Stimulated activated CD8-positive, alpha-beta memory T cell treated with anti-CD3 and anti-CD28 coated beads, Interleukin-7, amount 100 ng/mL, for 1 hour (primary cell): ENCODE data around the gene APOM.

ENCODE experiments used
- DNase-seq, 2 donors: peaks; one replicate each; pipeline ENCODE4 v3.0.0-alpha.2; 2020; ENCODE audit warnings: low read depth in 2 of 2

The APOM gene

DNA sequence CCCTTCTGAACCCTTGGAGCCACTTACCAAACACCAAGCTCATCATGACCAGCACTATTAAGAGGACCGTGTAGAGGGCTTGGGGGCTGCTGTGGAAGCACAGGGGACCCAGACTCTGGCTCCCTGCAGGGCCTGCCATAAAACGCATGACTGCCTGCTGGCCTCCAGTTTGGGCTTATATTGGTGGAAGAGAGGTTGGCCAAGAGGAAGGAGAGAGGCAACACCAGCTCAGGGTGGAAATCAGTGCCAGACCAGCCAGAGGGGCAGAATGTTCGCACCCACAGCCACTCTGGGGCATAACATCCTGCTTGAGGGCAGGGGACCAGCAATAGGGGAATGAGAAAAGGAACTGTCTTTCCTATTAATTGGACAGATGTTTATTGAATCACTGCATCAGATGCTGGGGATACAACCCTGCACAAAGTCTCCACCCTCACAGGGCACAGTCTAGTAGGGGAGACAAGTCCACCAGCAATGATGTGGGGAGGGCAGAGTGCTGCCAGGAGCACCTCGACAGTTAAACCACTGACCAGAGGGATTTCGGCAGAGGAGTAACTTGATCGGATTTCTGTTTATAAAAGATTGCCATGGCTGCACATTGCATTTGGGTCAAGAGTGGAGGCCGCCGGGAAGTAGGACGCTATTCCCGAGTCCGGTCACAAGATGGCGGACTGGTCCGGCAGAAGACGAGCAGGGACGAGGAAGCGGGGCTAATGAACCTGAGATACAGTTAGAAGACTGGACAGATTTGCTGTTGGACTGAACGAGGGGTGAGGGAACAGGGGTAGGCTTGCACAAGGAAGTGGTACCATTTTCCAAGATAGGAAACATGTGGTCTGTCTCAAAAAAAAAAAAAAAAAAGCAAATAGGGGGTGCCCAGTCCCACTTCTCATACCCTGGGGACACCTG lies 24.8 kb downstream of the APOM start, which contains the start of gene LY6G5C:
LY6G5C (minus strand) TSS at position 842 of the 909 bp plus-strand sequence; CDS start at position 148, 694 bp downstream.
- DNase-seq, result no peak

DNA sequence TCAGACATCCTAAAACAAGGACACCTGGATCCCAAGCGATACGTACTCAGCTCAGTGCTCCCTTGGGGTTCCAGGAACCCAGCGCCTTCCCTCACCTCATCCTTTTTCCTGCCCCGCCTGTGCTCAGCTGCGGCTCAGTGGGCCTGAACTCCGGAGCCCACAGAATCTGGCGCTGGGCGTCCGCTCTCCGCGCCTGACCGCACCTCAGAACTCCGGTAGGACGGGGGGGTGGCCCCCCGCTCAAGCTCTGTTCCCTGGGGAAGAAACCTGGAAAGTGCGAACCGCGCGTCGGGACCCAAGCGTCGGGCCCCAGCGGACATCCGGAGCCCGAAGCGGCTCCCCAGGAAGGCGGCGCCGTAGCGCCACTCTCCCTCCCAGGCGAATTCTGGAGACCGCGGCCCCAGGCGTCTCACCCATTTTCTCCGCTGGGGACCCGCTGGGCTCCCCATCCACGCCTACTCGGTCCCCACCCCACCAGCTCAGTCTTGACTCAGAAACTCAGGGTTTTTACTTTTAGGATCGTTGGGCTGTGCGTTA lies 25.5 kb downstream of the APOM start:
- no peak for DNase-seq

DNA sequence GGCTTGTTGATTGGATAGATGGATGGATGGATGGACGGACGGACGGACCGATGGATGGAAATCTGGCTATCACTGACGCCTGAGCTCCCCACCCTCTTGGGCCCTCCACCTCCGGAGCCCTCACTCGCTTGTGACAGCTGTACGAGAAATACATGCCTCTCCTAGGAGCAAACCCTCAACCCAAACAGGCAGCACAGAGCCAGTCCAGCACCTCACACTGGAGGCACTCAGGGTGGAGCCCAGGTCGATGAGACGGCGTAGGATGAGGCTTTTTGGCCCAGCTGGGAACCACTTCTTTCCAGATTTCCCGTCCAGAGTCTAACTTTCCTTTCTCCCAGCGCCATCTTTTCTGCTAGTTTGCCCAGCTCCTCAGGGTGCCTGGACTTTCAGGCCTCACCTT lies 27.9 kb downstream of the APOM start:
- no peak for DNase-seq

DNA sequence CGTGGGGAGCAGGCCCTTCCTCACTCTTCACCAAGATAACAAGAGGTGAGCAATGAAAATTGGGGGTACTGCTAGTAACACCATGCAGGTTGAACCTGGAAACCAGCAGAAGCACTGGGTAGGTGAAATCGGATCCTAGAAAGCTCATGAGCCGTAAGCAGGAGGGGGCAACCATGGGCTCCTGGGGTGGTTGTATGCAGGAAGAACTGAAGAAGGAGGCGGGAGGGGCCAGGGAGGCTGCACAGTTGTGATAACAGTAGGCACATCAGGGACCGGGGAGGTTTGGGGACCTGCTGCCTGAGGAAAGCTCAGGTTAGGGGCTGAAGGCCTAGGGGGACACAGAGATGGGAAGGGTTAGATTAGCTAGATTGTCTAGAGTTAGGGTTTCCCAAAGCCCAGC lies 30.8 kb downstream of the APOM start:
- no peak for DNase-seq

DNA sequence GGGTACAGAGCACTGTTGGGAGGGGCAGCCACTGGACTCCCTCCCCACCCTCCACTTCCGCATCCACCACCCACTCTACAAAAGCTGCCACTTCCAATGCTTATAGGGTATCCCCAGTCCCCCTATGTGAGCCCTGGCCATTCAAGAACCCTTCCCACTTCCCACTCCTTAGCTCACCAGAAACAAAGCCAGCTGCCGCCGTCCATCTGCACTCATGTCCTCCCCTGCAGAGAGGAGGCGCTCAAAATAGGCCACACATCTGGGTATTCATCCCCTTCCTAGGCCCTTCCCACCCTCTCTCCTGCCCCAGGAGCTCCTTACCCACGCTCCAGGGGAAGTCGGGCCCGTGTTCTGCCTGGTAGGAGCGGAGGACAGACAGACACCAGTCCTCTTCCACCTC lies 31.6 kb downstream of the APOM start:
- DNase-seq, result no peak

GRCh38 chr6:31687860-31688693 lies 32.4 kb downstream of the APOM start:
- no peak for DNase-seq

DNA sequence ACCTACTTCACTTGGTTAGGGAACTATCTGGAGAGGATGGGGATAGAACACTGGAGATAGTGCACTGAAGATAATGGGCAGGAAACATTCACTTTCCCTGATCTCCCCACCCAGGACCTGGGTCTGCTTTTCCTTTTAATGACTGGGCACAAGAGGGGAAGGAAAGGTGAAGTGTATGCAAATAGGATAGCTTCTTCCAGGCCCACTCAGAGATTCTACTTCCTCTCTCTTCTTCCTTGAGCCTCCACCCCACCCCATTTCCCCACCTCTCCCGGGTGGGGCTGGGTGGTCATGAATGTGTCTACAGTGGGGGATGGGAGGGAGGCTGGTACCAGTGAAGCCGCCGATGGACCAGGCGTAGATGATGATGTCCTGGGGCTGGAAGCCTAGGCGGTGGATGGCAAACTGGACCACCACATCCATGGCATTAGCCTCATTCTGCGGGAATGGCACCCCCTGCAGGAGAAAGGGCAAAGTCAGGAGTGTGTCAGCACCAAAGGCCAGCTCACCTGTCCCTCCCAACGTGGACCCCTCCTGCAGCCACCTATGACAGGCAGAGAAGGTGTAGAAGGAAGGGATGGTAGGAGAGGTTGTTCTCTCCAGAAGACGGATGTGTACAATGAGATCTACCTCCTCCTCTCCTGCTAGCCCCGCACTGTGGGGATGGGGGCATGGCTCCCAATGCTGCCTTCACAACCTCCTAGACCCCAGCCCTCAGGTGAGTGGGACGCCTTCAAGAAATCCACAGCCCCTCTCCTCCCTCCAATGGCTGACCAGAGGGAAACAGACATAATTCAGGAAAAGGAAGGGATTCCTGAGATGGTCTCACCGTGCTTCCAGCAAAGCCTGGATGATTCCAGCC lies 33.8 kb downstream of the APOM start:
- no peak for DNase-seq

GRCh38 chr6:31690231-31691077 lies 34.8 kb downstream of the APOM start:
- no peak for DNase-seq

GRCh38 chr6:31691078-31691463 lies 35.4 kb downstream of the APOM start:
- no peak for DNase-seq

GRCh38 chr6:31691564-31692108 lies 35.9 kb downstream of the APOM start:
- no peak for DNase-seq

GRCh38 chr6:31692353-31692752 lies 36.7 kb downstream of the APOM start:
- DNase-seq, result no peak

DNA sequence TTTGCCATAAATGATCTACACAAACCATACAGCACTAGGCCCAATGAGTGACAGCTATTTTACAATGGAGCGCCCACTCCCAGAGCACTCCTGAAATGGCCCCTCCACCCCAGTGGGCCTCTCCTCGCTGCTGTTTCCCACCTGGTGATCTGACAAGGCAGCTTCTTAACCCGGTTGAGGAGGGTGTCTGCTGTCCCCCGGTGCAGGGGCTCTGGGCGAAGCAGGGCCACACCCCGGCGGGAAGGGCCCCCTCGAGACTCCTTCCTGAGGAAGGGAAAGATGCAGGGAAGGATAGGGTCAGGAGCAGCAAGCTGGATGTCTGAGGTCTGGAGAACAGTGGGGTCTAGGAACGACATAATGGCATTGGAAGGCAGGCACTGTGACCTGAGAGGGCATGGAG lies 37.2 kb downstream of the APOM start:
- DNase-seq, result no peak

DNA sequence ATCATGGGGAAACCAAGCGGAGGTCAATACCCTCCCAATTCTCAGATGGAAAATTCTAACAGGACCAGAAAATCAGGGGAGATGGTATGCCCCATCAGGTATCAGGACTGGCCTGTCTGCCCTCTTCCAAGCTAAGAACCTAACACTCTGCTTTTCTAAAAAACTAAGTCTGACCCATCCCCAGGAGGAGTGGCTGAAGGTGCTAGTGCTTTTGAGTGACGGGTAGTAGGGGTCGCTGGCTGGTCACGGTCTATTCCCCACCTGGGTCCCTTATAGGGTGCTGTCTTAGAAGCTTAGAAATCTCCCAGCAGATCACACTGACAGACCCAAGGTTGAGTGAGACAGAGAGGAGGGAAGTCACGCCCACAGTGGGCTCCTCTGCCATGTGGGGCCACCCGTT lies 37.8 kb downstream of the APOM start:
- no peak for DNase-seq

- no peak for DNase-seq
Observed at GRCh38 chr6:31697555-31697954, 41.9 kb downstream of the APOM start.

GRCh38 chr6:31700740-31701401 lies 45.2 kb downstream of the APOM start:
- DNase-seq, result no peak

DNA sequence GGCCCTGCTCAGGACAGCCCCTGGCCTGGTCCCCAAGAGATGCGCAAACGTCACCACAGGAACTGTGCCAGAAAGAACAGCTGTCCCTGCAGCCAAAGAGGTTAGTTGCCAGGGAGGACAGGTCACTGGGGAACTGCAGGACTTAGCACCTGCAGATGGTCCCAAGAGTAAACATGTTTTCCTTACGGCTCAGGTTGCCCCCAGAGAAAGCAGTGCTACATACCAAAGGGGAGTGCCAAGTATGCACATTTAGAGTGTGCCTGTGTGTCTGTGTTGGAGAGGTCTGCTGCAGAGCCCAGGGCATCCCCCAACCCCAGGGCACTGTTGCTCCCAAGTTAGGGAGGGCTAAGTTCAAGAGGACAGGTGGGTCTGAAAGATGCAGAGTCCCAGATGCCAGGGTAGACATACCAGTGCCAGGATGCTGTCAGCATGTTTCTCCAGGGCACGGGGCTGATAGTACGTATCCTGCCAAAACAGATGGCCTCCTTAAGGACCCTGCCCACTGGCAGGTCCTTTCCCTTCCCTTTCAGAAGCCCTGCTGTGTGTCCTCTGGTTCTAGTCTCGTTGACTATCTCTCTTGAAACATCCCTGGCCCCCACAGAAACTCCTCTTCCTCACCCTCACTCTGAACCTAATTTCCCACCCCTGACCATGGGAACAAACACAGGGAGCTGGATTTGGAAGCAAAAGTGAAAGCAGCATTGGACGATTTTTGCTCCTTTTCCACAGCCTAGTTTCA lies 46.1 kb downstream of the APOM start:
- DNase-seq, result no peak

- no peak for DNase-seq
Observed at GRCh38 chr6:31702405-31702818, 46.7 kb downstream of the APOM start.

DNA sequence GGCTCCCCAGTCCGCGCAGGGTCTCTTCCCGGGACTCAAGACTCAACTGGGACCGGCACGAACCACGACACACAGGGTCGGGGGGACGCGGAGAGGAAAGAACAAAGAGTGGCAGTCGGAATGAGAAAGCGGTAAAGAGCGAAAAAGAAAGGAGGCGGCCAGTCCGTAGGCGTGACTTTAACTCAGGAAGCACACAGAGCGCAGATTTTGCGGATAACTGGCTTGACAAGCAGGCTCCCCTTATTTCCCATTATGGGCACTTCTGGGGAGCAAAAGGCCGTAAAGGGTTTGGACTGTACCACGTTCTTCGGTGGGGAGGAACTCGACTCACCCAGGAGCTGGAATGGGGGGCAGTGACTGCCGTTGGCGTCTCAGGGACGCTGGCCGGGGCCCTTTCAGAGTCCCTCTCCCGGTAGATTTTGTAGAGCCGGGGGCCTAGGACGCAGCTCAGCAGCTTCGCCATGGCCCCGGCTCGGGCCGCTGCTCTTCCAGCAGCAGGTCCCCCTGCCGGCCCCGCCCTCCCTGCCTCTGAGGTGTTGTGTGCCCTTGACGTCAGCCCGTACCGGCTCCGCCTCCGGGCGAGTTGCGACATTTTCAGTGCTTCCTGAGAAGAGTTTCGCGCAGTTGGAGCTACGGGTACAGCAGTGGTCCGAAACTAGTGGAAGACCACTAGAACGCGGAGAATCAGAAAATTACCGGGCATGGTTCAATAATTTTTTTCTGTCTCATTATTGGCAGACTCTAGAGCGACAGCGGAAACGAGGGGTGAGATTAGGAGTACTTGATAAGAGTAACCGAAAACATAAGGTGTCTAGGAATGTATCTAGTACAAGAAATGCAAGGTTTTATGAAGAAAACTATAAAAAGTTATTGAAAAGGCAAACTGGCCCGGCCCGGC lies 47.4 kb downstream of the APOM start, which contains the start of gene ABHD16A:
ABHD16A (minus strand) TSS at position 506 of the 898 bp plus-strand sequence; CDS start at position 463, 43 bp downstream.
- DNase-seq, result peak; percentile 93
